PC-3 (cell line): ENCODE results near the gene EXOC4. TPM values are rescaled to one million over a fixed set of nuclear protein-coding genes. Genes with fewer than 3 reads are reported as not detected.

Source experiments
- ATAC-seq: fragments of 200-7000 bp; cut with Tn5 transposase; 2 replicates; pipeline ENCODE4 v1.9.1; 2020; ENCODE audit warnings: mild to moderate bottlenecking, moderate library complexity
- BruUV-seq: library from RNA; stranded (reverse); fragments of 400-500 nt; replicated peaks from 2 replicates; lab custom pipeline; 2021; lab: Mats Ljungman, UMichigan
- CTCF ChIA-PET: fragments of 300-600 bp; sonication (Branson Sonifier 250); formaldehyde crosslinking; loops from one replicate; lab custom pipeline; 2022; ENCODE audit warnings: antibody characterized with exemption; lab: Charles Lee
- POLR2A ChIA-PET: fragments of 300-600 bp; sonication (Branson Sonifier 250); formaldehyde crosslinking; loops from one replicate; lab custom pipeline; 2022; ENCODE audit warnings: antibody characterized with exemption; ENCODE audit not compliant: unreplicated experiment; lab: Charles Lee
- DNase-seq: peaks from one replicate; pipeline ENCODE4 v3.0.0-alpha.2; 2015
- H2AFZ ChIP-seq: fragments of 300-600 bp; sonication (generic); 2 replicates; pipeline ENCODE4 v1.6.0; 2016; ENCODE audit warnings: antibody characterized with exemption, low read length
- H3F3A ChIP-seq: fragments of 300-600 bp; sonication (generic); one replicate; pipeline ENCODE4 v1.6.0; 2017; ENCODE audit warnings: antibody characterized with exemption, low read length, control low read depth, mild to moderate bottlenecking; ENCODE audit not compliant: unreplicated experiment
- H3K27ac ChIP-seq: fragments of 300-600 bp; sonication (generic); 2 replicates; pipeline ENCODE4 v1.5.1; 2016; ENCODE audit warnings: mild to moderate bottlenecking, low read length
- H3K27me3 ChIP-seq: fragments of 300-600 bp; sonication (generic); 2 replicates; pipeline ENCODE4 v1.6.1; 2016; ENCODE audit warnings: low read length, mixed read lengths
- H3K36me3 ChIP-seq: fragments of 300-600 bp; sonication (generic); 2 replicates; pipeline ENCODE4 v1.6.1; 2016; ENCODE audit warnings: low read depth, mixed run types, low read length, mixed read lengths
- H3K4me1 ChIP-seq: fragments of 300-600 bp; sonication (generic); 2 replicates; pipeline ENCODE4 v1.5.1; 2016; ENCODE audit warnings: low read length; ENCODE audit not compliant: insufficient read depth
- H3K4me2 ChIP-seq: fragments of 300-600 bp; sonication (generic); 2 replicates; pipeline ENCODE4 v1.6.0; 2016; ENCODE audit warnings: low read length
- H3K4me3 ChIP-seq: fragments of 300-600 bp; sonication (generic); 2 replicates; pipeline ENCODE4 v1.5.1; 2016; ENCODE audit warnings: mild to moderate bottlenecking, low read length, mixed read lengths
- H3K79me2 ChIP-seq: fragments of 300-600 bp; sonication (generic); 2 replicates; pipeline ENCODE4 v1.6.1; 2017; ENCODE audit warnings: low read length, mixed read lengths
- H3K9ac ChIP-seq: fragments of 300-600 bp; sonication (generic); 2 replicates; pipeline ENCODE4 v1.6.0; 2016; ENCODE audit warnings: mild to moderate bottlenecking, low read length
- H3K9me2 ChIP-seq: fragments of 300-600 bp; sonication (generic); replicated peaks from 2 replicates; pipeline ENCODE4 v1.6.1; 2016; ENCODE audit warnings: mixed run types, low read length, mixed read lengths
- H3K9me3 ChIP-seq: fragments of 300-600 bp; sonication (generic); 2 replicates; pipeline ENCODE4 v1.6.1; 2016; ENCODE audit warnings: low read length, mixed read lengths
- H4K20me1 ChIP-seq: fragments of 300-600 bp; sonication (generic); 2 replicates; pipeline ENCODE4 v1.6.1; 2016; ENCODE audit warnings: low read length, mixed read lengths
- CTCF ChIP-seq: fragments of 300-600 bp; sonication (generic); conservative IDR thresholded peaks from 2 replicates; pipeline ENCODE4 v1.5.1; 2017; ENCODE audit warnings: antibody characterized with exemption, low read depth, mild to moderate bottlenecking, low read length
- EZH2 ChIP-seq: fragments of 300-600 bp; sonication (generic); IDR thresholded peaks from one replicate; pipeline ENCODE4 v1.6.1; 2017; ENCODE audit warnings: antibody characterized with exemption, mild to moderate bottlenecking, low read length; ENCODE audit not compliant: unreplicated experiment
- EZH2phosphoT487 ChIP-seq: fragments of 300-600 bp; sonication (generic); IDR thresholded peaks from 2 replicates; pipeline ENCODE4 v1.6.1; 2018; ENCODE audit warnings: mild to moderate bottlenecking, antibody characterized with exemption, low read length, borderline replicate concordance
- intact Hi-C: fragments of 100-400 bp; cut with micrococcal nuclease; formaldehyde crosslinking; loops from 2 replicates; pipeline ENCODE4 v1.9.0; 2023
- total RNA-seq: library from RNA; depleted of rRNA; stranded (reverse); fragments of >200 nt; gene quantifications from 2 replicates; pipeline ENCODE4 v1.2.3, GENCODE V29; 2014

Gene EXOC4
- total RNA-seq, 1 experiment from 2014 or later = 43.5 TPM

GRCh38 chr7:133860628-133861335, 607.9 kb downstream of the EXOC4 start:
- ChIA-PET CTCF (no interaction called here), POLR2A (no interaction called here)
- Histone ChIP-seq H3K4me2 (no peak overlapping the region), H3K4me3 (no peak overlapping the region), H3K36me3 (no peaks in the 10 kb centered on the region), H3K9me2 (no peaks in the 10 kb centered on the region), H3K27me3 (no peaks in the 10 kb centered on the region), H3K9me3 (no peaks in the 10 kb centered on the region), H4K20me1 (no peaks in the 10 kb centered on the region), H3K4me1 (no peaks in the 10 kb centered on the region), H3F3A (no peaks in the 10 kb centered on the region), H3K27ac (no peak overlapping the region), H3K9ac (no peak overlapping the region), H3K79me2 (no peaks in the 10 kb centered on the region), H2AFZ (no peak overlapping the region)
- intact Hi-C loops = no loop called here
- DNase-seq (no peak), ATAC-seq (no peak)
- TF ChIP-seq EZH2 (no peak), CTCF (no peak), EZH2phosphoT487 (no peak)
- BruUV-seq = no TSS peak

DNA sequence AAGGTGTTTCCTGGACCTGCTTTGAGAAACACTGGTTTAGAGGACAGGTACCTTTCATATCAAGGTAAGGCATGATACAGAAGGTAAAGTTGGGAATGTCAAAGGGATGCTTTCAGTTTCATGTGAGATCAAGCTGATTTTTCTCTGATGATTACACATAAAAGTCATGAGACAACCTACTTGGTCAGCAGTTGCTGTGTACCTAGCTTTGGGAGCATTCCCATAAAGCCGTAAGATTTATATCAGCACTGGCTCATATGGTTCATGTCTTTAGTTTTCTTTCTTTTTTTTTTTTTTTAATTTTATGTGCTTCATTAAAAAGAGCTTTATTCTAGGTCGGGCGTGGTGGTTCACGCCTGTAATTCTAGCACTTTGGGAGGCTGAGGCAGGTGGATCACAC, 609.0 kb downstream of the EXOC4 start:
- POLR2A ChIA-PET = interaction anchor here (0.7 kb wide), 1 partner anchor 349 kb away, joined by 13 read pairs; no protein-coding TSS in a partner anchor
- no peaks in the 10 kb centered on the region for H3K9me2 ChIP-seq
- CTCF ChIA-PET = interaction anchor here (0.6 kb wide), 1 partner anchor 506 kb away, joined by 4 read pairs; no protein-coding TSS in a partner anchor
- ATAC-seq (peak; percentile 33; the same call in 1 of the 2 replicates), DNase-seq (peak; percentile 13)
- H2AFZ ChIP-seq = no peak overlapping the region
- no TSS peak for BruUV-seq
- TF ChIP-seq EZH2 (no peak), EZH2phosphoT487 (no peak), CTCF (no peak)
- H3K4me1 ChIP-seq = no peaks in the 10 kb centered on the region
- H3F3A ChIP-seq = no peaks in the 10 kb centered on the region
- H3K36me3 ChIP-seq = no peaks in the 10 kb centered on the region
- no peak overlapping the region for H3K4me3 ChIP-seq
- no peaks in the 10 kb centered on the region for H4K20me1 ChIP-seq
- no peak overlapping the region for H3K27ac ChIP-seq
- H3K27me3 ChIP-seq = no peaks in the 10 kb centered on the region
- intact Hi-C loops = no loop called here
- H3K4me2 ChIP-seq = no peak overlapping the region
- no peak overlapping the region for H3K9ac ChIP-seq
- no peaks in the 10 kb centered on the region for H3K9me3 ChIP-seq
- no peaks in the 10 kb centered on the region for H3K79me2 ChIP-seq
